ENCODE data around the gene SLC22A1. TPM values are rescaled to one million over a fixed set of nuclear protein-coding genes. Genes with fewer than 3 reads are reported as not detected.

Gene SLC22A1
- total and polyA plus RNA-seq, 2 of the 4 experiments (the other 2 are of a cell fraction), result 0.10 TPM; not detected in 1

- Histone ChIP-seq H3K9ac (ENCODE audit: low read depth, low read length) (no peak overlapping the region), H3K36me3 (ENCODE audit: control insufficient read depth, insufficient read depth, low read length) (no peaks in the 10 kb centered on the region), H3K56ac (ENCODE audit: extremely low read depth, insufficient read depth, low read length) (no peak overlapping the region), H3K4me1 (ENCODE audit: control insufficient read depth, insufficient read depth, low read length) (no peaks in the 10 kb centered on the region), H2BK15ac (ENCODE audit: low read depth, low read length) (no peak overlapping the region), H4K5ac (ENCODE audit: low read depth, low read length) (no peak overlapping the region), H3K4ac (ENCODE audit: low read depth, low read length) (no peak overlapping the region), H3K79me1 (ENCODE audit: low read depth in 1 of 2, low read length in 2 of 2) (no peaks in the 10 kb centered on the region), H3K14ac (replicated peaks; ENCODE audit: low read depth, low read length) (no peak overlapping the region), H3K4me2 (ENCODE audit: low read depth, low read length) (no peak overlapping the region), H3K18ac (ENCODE audit: low read depth, low read length) (no peak overlapping the region), H3K27me3 (ENCODE audit: control insufficient read depth, insufficient read depth, low read length) (no peaks in the 10 kb centered on the region), H2BK20ac (ENCODE audit: low read depth, low read length) (no peak overlapping the region), H2AFZ (replicated peaks; ENCODE audit: low read length, poor library complexity) (no peak overlapping the region), H2AK5ac (ENCODE audit: low read depth, low read length) (no peak overlapping the region), H2BK120ac (ENCODE audit: low read depth, low read length) (no peak overlapping the region), H4K8ac (ENCODE audit: low read depth in 2 of 2, low read length in 2 of 2) (no peak overlapping the region), H3K4me3 (ENCODE audit: insufficient read depth, low read depth, low read length) (no peak overlapping the region), H3K9me1 (ENCODE audit: insufficient read depth, low read length) (no peaks in the 10 kb centered on the region; the same call in 1 of the 2 replicates), H3K9me3 (ENCODE audit: control insufficient read depth, insufficient read depth, low read length) (no peaks in the 10 kb centered on the region; the same call in 1 of the 2 replicates), H4K20me1 (ENCODE audit: insufficient read depth, low read length) (no peaks in the 10 kb centered on the region), H2BK5ac (ENCODE audit: low read depth, low read length, poor library complexity, severe bottlenecking) (no peak overlapping the region), H3K23ac (ENCODE audit: low read depth, low read length) (no peak overlapping the region), H4K91ac (ENCODE audit: insufficient read depth, low read depth, low read length) (no peak overlapping the region), H2AK9ac (replicated peaks; ENCODE audit: low read depth, low read length, poor library complexity) (no peak overlapping the region), H3K27ac (ENCODE audit: insufficient read depth, low read length) (no peak overlapping the region)
- CTCF ChIA-PET, result interaction anchor here (0.9 kb wide), 1 partner anchor 314 kb away, joined by 3 read pairs; no protein-coding TSS in a partner anchor
- in situ Hi-C loops (cut with MboI; ENCODE audit: low sequenced_read_pairs), result no loop called here
- ATAC-seq (ENCODE audit: low read depth) (no peak), DNase-seq (no peak)
- BruUV-seq (replicated peaks), result no TSS peak
- POLR2A ChIA-PET (ENCODE audit: unreplicated experiment), result no interaction called here
- TF ChIP-seq FOS (IDR thresholded peaks at IDR 0.05; ENCODE audit: low read depth, low read length), result no peak
- no peak for TF ChIP-seq BHLHE40 (IDR thresholded peaks at IDR 0.05; ENCODE audit: low read depth, low read length)
- TF ChIP-seq USF2 (IDR thresholded peaks at IDR 0.05; ENCODE audit: low read depth, low read length), result no peak
- TF ChIP-seq NFE2L2 (IDR thresholded peaks at IDR 0.05; ENCODE audit: low read depth, low read length), result no peak
- TF ChIP-seq CTCF (conservative IDR thresholded peaks at IDR 0.05; ENCODE audit: low read depth, low read length), result no peak
- no peak for TF ChIP-seq SMC3 (IDR thresholded peaks at IDR 0.05; ENCODE audit: low read depth, low read length)
- TF ChIP-seq MXI1 (IDR thresholded peaks at IDR 0.05; ENCODE audit: borderline replicate concordance, low read depth, low read length), result no peak
- no peak for TF ChIP-seq MAZ (IDR thresholded peaks at IDR 0.05; ENCODE audit: borderline replicate concordance, low read depth, low read length)
- WGBS, 2 experiments (ENCODE audit: extremely low coverage in 2 of 2, insufficient read length in 1 of 2), result no CpG with 5 or more reads among the region's 1 CpG
- dilution Hi-C loops (cut with HindIII; ENCODE audit: low sequenced_read_pairs, unreplicated experiment), result no loop called here
- intact Hi-C loops (cut with micrococcal nuclease), result no loop called here
Observed at GRCh38 chr6:160120087-160120486, 1.5 kb upstream of the SLC22A1 start.
